NCI-H524 treated with DMSO at 0.1 percent for 48 hours (cell line): ENCODE data around the gene ABCA4.

ENCODE experiments used
- DNase-seq: peaks from one replicate; lab custom pipeline; 2025; lab: John Stamatoyannopoulos, UW

Gene ABCA4

DNA sequence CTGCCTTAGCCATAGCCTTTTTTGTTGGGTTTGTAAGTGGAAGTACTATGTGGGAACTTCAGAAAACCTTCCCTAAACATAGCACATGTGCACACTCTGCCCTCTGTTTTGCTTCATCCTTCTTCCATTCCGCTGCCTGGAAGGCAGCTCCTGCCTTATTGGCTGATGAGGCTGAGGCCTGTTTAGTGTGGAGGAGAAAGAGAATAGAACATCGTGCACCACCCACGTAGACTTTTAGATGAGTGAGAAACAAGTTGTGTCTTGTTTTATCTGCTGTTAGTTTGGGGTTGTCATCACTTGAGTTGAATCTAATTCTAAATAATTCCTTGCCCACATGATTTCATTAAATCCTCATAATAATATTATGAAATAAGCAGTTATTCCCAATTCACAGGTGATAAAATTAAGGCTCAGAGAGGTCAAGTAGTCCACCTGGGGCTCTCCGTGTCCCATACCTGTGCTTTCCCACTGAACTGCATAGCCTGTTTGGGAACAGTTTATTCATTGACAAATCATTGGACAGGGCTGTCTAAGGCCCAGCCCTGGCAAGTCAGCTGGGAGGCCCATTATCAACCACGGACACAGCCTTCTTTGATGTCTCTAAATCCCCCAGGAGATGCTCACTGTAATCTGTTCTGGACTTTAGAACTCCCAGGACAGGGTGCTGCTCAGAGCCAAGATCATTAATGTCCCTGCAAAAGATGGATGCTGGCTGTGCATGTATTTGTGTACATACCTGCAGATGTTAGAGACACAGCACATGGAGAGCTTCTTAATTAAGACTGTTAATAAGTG is 93.0 kb downstream of the ABCA4 start:
- no peak for DNase-seq

DNA sequence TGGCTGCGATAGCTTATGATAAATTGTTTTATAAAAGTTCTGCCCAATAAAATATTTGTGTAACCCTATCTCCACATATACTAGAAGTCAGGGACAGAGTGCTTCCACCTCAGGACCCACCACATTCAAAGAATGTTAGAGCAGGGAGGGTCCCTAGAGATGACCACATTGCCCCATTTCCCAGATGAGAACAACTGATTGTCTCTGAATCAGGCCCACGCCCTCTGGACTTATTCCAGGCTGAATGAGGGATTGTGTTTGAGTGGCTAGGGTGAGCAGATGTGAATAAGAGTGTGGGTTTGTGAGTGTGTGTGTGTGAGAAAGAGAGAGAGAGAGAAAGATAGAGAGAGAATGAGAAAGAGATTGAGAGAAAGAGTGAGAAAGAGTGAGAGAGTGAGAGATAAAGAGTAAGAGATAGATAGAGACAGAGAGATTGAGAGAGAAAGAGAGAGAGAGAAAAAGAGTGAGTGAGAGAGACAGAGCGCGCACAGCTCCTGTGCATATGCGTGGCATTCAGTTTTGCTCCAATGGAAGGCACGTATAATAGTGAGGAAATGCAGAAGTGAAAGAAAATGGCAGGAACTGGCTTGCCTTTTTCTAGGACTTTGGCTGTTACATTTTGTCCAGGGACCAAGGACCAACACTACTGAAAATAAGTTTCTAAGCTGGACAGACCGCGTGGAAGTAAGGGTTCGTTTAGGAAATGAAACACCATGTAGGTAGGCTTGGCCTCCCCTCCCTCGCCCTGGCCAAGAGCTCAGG is 94.1 kb downstream of the ABCA4 start:
- no peak for DNase-seq

DNA sequence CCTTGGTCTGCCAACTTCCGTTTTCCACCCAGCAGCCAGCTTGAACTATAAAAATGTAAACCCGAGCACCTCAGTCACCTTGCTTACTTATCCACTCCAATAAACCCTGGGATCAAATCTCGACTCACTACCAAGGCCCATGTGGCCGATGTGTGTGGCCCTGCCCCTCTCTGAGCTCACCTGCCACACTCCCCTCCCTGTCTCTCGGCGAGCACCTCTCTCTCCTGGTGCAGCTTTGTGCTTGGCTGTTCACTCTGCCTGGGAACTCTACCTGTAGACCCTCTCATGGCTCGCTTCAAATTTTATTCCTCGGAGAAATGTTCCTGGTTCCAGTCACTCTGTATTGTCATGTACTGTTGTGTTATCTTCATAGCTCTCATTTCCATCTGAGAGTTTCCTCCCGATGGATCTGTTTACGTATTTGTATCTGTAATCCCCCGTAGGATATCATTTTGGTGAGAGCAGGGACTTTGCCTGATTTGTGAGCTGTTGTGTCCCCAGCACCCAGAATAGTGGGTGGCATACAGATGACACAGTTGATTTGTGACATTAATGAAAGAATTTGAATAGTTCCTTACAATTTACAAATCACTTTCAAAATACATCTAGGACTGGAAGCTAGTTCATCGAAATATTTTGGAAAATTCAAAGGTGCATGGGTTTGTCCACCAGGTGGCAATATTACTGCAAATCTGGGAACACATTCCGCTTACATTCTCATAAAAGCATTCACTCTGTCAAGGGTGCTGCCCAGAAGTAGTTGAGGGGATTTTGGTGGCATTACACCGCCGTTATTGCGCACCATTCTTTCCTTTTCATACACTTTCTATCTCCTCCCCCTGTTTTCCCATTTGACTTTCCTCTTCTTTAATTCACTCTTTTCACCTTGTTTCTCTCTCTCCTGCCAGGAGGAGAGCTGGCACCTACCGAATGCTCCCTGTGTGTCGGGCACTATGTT is 95.3 kb downstream of the ABCA4 start:
- peak; percentile 10 for DNase-seq

- DNase-seq = no peak
These were observed 96.7 kb downstream of the ABCA4 start for GRCh38 chr1:94024104-94024792.

- DNase-seq = no peak
These were observed 98.3 kb downstream of the ABCA4 start for GRCh38 chr1:94022471-94023189.

GRCh38 chr1:94020764-94021579 is 100.0 kb downstream of the ABCA4 start:
- no peak for DNase-seq

- no peak for DNase-seq
These were observed 101.6 kb downstream of the ABCA4 start for GRCh38 chr1:94019327-94019726.

DNA sequence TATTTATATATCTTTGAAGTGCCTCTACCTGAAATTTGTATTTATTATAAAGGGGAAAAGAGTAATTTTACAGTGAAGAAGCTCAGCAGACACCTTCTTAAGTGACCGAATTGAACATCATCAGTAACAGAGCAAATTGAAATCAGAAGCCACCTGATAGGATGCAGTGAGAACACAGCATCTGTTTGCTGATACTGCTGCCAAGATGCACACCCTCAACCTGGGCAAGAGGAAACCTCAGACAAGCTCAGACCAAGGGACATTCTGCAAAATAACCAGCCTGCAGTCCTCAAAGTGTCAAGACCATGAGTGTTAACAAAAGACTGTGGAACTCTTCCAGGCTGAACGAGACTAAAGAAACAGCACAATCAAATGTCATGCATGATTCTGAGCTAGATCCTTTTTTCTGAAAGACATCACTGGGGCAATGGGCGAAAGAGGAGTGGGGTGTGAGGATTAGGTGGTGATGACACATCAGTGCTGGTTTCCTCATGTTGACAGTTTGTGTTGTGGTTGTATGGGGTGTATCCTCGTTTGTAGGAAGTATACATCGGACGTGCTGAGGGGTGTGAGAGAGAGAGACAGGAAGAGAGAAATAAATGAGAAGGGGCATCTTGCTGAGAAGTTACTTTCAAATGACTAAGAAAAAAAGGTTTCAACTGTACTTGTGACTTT is 103.7 kb downstream of the ABCA4 start:
- DNase-seq = no peak

- no peak for DNase-seq
These were observed 105.5 kb downstream of the ABCA4 start for GRCh38 chr1:94015489-94015817.

DNA sequence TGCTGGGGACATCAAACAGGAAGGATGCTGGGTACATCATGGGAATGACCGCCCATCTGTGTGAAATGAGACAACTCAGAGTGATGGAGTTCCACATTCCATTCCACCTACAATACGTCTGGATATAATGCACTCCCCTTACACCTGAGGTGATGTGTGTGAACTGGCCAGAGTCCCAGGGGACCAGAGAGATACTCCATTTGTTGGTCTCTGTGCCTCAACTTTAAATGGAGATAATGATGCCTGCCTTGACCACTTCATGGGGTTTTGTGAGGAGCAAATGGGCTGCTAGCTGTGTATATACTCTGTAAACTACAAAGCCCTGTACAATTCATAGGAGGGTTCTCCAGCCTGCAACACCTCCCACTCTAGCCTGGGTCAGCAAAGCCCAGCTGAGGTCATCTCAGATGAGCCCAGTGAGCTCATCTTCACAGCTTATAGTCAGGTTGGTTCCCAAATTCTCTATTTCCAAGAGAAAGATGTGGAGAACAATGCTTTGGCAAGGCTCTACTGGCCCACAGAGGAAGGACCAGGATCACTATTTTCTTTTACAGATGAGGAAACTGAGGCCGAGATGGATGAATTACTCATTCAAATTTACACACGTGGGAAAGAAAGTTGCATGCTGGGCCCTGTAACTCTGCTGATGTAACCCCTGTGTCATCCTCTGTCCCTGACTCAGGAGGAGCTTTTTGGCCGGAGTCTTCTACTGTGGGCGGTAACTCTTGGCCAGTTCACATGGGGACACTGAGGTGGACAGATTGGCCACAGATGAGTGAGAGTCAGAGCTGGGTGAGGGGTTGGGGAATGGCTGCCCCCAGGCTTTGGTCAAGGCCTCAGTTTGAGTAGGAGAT is 106.1 kb downstream of the ABCA4 start:
- DNase-seq = no peak

DNA sequence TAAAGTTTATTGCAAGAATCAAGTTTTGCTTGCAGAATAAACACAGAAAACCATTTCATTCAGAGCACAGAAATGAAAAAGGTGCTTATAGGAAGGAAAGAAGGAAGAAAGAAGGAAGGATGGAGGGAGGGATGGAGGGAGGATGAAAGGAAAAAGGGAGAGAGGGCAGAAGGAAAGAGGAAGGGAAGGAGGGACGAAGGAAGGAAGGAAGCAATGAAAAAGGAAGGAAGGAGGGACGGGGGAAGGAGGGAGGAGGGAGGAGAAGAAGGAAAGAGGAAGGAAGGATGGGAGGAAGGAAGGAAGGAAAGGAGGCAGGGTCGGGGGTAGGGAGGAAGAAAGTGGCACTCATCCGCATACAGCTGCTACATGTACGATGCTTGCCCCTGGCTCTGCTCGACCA is 106.9 kb downstream of the ABCA4 start:
- no peak for DNase-seq

GRCh38 chr1:94013367-94013878 is 107.5 kb downstream of the ABCA4 start:
- DNase-seq = peak; percentile 4

DNA sequence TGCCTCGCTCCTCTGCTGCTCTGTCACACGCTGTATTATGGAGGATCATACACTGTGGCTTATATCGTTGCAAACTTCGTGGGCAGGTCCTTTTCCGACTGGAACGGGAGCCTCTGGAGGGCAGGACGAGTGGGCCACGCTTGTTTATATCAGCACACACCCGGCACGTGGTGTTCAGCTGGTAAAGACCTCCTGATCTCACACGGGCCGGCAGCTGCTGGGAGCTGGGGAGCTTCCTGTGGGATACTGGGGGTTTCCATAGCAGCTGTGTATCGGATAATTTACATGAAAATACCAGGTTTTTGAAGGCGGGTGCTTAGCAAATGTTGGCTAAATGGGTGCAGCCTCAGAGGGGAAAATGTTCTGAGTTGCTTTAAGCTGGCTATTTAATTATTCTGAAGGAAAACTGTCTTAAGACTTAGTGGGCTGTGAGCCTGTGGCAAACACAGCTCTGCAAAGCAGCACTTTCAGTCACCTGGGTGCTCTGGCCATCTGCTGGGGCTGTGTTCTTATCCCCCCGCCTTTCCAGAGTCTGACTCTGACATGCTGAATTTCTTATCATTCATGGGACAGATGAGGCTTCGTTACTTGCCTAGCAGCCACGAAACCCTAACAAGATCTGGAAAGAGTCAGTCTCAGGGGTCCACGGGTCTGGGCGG is 108.1 kb downstream of the ABCA4 start:
- DNase-seq = peak; percentile 72

DNA sequence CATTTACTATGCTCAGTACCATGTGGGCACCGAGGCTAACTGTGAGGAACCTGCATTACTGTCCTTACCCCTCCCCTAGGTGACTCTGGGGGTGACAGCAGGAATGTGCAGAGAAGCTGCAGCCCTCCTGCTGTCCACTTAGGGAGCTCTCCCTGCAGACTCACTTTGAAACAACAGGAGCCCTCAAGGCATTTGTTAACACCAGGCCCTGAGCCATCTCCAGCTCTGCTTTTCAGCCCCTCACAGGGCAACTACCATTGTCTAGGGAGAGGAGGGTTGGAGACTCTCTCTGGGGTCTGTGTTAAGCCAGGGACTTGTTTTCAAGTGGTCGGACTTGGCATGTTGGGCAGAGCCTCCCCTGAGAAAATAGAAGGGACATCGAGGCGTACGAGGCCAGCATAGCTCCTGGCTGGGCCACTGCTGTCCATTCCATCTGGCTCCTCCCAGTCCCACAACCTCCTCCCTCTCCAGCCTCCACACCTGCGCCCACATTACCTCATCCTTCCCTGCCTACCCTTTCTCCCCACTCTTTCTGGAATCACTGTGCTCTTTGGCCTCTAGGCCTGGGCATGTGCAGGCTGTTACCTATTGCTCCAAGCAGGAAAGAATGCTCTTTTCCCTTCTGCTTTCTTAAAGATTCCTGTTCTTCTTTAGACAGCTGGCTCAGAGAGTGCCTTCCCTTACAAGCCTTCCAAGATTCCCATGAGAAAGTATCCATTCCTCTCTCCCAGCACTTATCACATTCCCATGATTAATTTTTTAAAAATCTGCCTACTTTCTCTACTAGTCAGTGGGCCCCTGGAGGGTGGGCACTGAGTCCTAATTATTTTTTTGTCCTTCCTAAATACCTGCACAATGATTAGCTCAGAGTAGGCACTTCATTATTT is 109.0 kb downstream of the ABCA4 start:
- no peak for DNase-seq

DNA sequence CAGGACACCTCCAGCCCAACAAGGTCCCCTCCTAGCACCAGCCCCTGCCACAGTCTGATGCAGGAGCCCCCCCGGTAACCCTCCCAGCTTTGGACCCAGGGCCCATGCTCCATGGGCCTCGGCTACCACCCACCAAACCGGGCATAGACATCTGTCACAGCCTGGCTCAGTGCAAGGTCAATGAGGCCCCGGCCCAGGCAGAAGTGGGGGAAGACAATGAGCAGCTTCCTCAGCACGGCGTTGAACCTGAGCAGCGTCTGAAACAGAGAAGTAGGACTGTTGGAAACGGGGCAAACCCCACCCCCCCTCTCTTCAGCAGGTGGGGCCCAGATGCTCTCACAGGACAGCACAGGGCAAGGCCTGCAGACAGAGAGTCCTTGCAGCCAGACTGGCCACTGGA is 109.8 kb downstream of the ABCA4 start:
- DNase-seq = no peak

DNA sequence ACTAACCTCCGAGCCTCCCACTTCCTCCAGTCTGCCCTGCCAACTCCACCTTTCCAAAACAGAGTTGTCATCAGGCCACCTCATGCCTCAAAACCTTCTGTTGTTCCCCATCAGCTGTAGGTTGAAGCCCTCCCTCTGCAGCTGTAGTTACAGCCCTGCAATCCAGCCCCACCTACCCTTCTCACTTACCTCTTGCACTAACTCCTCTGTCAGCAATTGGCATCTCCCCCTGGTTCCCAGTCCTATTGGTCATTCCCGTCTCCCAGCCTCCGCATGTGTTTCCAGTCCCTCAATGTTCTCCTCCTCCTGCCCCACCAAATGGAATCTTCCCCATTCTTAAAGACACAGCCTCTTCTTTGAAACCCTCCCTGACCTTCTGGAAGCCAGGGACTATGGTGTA is 111.6 kb downstream of the ABCA4 start:
- no peak for DNase-seq

GRCh38 chr1:94006604-94007003 is 114.3 kb downstream of the ABCA4 start:
- no peak for DNase-seq
